IMR-90 (cell line): ENCODE measurements around the gene CIBAR2. TPM values are rescaled to one million over a fixed set of nuclear protein-coding genes. Genes with fewer than 3 reads are reported as not detected.

Experiments used
- ATAC-seq: fragments of 200-7000 bp; cut with Tn5 transposase; 2 replicates; pipeline ENCODE4 v1.9.1; 2020; ENCODE audit warnings: low read depth, mild to moderate bottlenecking, moderate library complexity
- BruUV-seq: library from RNA; stranded (reverse); fragments of 400-500 nt; replicated peaks from 2 replicates; lab custom pipeline; 2021; lab: Mats Ljungman, UMichigan
- CTCF ChIA-PET: fragments of 300-600 bp; formaldehyde crosslinking; extraction: SDS; loops from one replicate; lab custom pipeline; 2021; ENCODE audit warnings: antibody characterized with exemption; lab: Yijun Ruan, JAX
- POLR2A ChIA-PET: fragments of 300-600 bp; sonication (Branson Sonifier 250); formaldehyde crosslinking; loops from one replicate; lab custom pipeline; 2022; ENCODE audit warnings: antibody characterized with exemption; ENCODE audit not compliant: unreplicated experiment; lab: Charles Lee
- DNase-seq: peaks from one replicate; pipeline ENCODE4 v3.0.0; 2013
- H2AFZ ChIP-seq: replicated peaks from 2 replicates; pipeline ENCODE3; 2013; ENCODE audit warnings: low read length, mild to moderate bottlenecking; ENCODE audit not compliant: poor library complexity
- H2AK5ac ChIP-seq: 2 replicates; pipeline ENCODE4 v1.6.1; 2013; ENCODE audit warnings: low read depth, low read length, inconsistent platforms
- H2AK9ac ChIP-seq: replicated peaks from 2 replicates; pipeline ENCODE3; 2013; ENCODE audit warnings: mild to moderate bottlenecking, low read depth, low read length, moderate library complexity; ENCODE audit not compliant: poor library complexity
- H2BK120ac ChIP-seq: 2 replicates; pipeline ENCODE4 v1.6.1; 2013; ENCODE audit warnings: low read depth, low read length, inconsistent platforms
- H2BK15ac ChIP-seq: 3 replicates; pipeline ENCODE4 v1.6.1; 2013; ENCODE audit warnings: low read depth, low read length, inconsistent platforms
- H2BK20ac ChIP-seq: 2 replicates; pipeline ENCODE4 v1.6.1; 2013; ENCODE audit warnings: low read depth, mild to moderate bottlenecking, inconsistent platforms, low read length, moderate library complexity
- H2BK5ac ChIP-seq: 2 replicates; pipeline ENCODE4 v1.6.1; 2013; ENCODE audit warnings: mild to moderate bottlenecking, low read depth, low read length, inconsistent platforms; ENCODE audit not compliant: poor library complexity, severe bottlenecking
- H3K14ac ChIP-seq: replicated peaks from 2 replicates; pipeline ENCODE4 v1.6.1; 2013; ENCODE audit warnings: low read depth, low read length, inconsistent platforms
- H3K18ac ChIP-seq: 2 replicates; pipeline ENCODE4 v1.6.1; 2013; ENCODE audit warnings: low read depth, low read length, control low read depth
- H3K23ac ChIP-seq: 2 replicates; pipeline ENCODE4 v1.6.1; 2013; ENCODE audit warnings: low read depth, low read length, inconsistent platforms
- H3K27ac ChIP-seq: 2 replicates; pipeline ENCODE4 v1.5.1; 2013; ENCODE audit warnings: mild to moderate bottlenecking, control low read depth, low read length; ENCODE audit not compliant: insufficient read depth
- H3K27me3 ChIP-seq: 2 replicates; pipeline ENCODE4 v1.6.1; 2013; ENCODE audit warnings: low read length; ENCODE audit not compliant: control insufficient read depth, insufficient read depth
- H3K36me3 ChIP-seq: 2 replicates; pipeline ENCODE4 v1.6.1; 2013; ENCODE audit warnings: low read length, mixed read lengths; ENCODE audit not compliant: control insufficient read depth, insufficient read depth
- H3K4ac ChIP-seq: 2 replicates; pipeline ENCODE4 v1.6.1; 2013; ENCODE audit warnings: low read depth, low read length, inconsistent platforms
- H3K4me1 ChIP-seq: 2 replicates; pipeline ENCODE4 v1.6.1; 2013; ENCODE audit warnings: low read length, mixed read lengths; ENCODE audit not compliant: control insufficient read depth, insufficient read depth
- H3K4me2 ChIP-seq: 2 replicates; pipeline ENCODE4 v1.6.1; 2013; ENCODE audit warnings: low read depth, mild to moderate bottlenecking, control low read depth, low read length, moderate library complexity
- H3K4me3 ChIP-seq: 2 replicates; pipeline ENCODE4 v1.5.1; 2013; ENCODE audit warnings: low read depth, mild to moderate bottlenecking, control low read depth, low read length, moderate library complexity; ENCODE audit not compliant: insufficient read depth
- H3K56ac ChIP-seq: 2 replicates; pipeline ENCODE4 v1.6.1; 2013; ENCODE audit warnings: low read length, inconsistent platforms; ENCODE audit not compliant: insufficient read depth; ENCODE audit errors: extremely low read depth
- H3K79me1 ChIP-seq, 2 experiments: 2 replicates each; pipeline ENCODE4 v1.6.1; 2013; ENCODE audit warnings: low read length in 2 of 2, inconsistent platforms in 1 of 2, low read depth in 1 of 2
- H3K9ac ChIP-seq: 2 replicates; pipeline ENCODE4 v1.6.1; 2013; ENCODE audit warnings: low read depth, low read length, control low read depth
- H3K9me1 ChIP-seq: 2 replicates; pipeline ENCODE4 v1.6.1; 2013; ENCODE audit warnings: low read length, inconsistent platforms; ENCODE audit not compliant: insufficient read depth
- H3K9me3 ChIP-seq: 2 replicates; pipeline ENCODE4 v1.6.1; 2013; ENCODE audit warnings: low read length; ENCODE audit not compliant: control insufficient read depth, insufficient read depth
- H4K20me1 ChIP-seq: 2 replicates; pipeline ENCODE4 v1.6.1; 2013; ENCODE audit warnings: low read length, inconsistent platforms; ENCODE audit not compliant: insufficient read depth
- H4K5ac ChIP-seq: 2 replicates; pipeline ENCODE4 v1.6.1; 2013; ENCODE audit warnings: mild to moderate bottlenecking, low read depth, low read length, control low read depth
- H4K8ac ChIP-seq, 2 experiments: 2 replicates each; pipeline ENCODE4 v1.6.1; 2013; ENCODE audit warnings: low read depth in 2 of 2, low read length in 2 of 2, control low read depth in 1 of 2, inconsistent platforms in 1 of 2
- H4K91ac ChIP-seq: 2 replicates; pipeline ENCODE4 v1.6.1; 2013; ENCODE audit warnings: low read depth, low read length, inconsistent platforms; ENCODE audit not compliant: insufficient read depth
- BHLHE40 ChIP-seq: fragments of 150-350 bp; IDR thresholded peaks from 2 replicates; pipeline ENCODE4 v1.6.1; 2016; ENCODE audit warnings: mild to moderate bottlenecking, low read depth, low read length
- CEBPB ChIP-seq: IDR thresholded peaks from 2 replicates; pipeline ENCODE4 v1.6.1; 2012; ENCODE audit warnings: low read depth, low read length, improper control_type of control experiment
- FOS ChIP-seq: fragments of 150-350 bp; IDR thresholded peaks from 2 replicates; pipeline ENCODE4 v1.6.1; 2016; ENCODE audit warnings: low read depth, low read length
- MAZ ChIP-seq: IDR thresholded peaks from 2 replicates; pipeline ENCODE4 v1.6.1; 2012; ENCODE audit warnings: low read depth, mild to moderate bottlenecking, low read length, improper control_type of control experiment, moderate library complexity, borderline replicate concordance
- POLR2A ChIP-seq: IDR thresholded peaks from 2 replicates; pipeline ENCODE4 v1.6.1; 2012; ENCODE audit warnings: mild to moderate bottlenecking, low read depth, low read length
- RCOR1 ChIP-seq: IDR thresholded peaks from 2 replicates; pipeline ENCODE4 v1.6.1; 2012; ENCODE audit warnings: mild to moderate bottlenecking, low read length, improper control_type of control experiment; ENCODE audit not compliant: insufficient replicate concordance
- RFX5 ChIP-seq: IDR thresholded peaks from 2 replicates; pipeline ENCODE4 v1.8.0; 2012; ENCODE audit warnings: low read depth, mild to moderate bottlenecking, low read length, moderate library complexity
- SMC3 ChIP-seq: fragments of 150-350 bp; IDR thresholded peaks from 2 replicates; pipeline ENCODE4 v1.6.1; 2016; ENCODE audit warnings: low read depth, mild to moderate bottlenecking, antibody characterized with exemption, low read length, moderate library complexity
- WGBS, 2 experiments: methylation state at CpG; one replicate each; pipeline versions ENCODE4 v1.1.5 to v1.1.7; 2013; ENCODE audit warnings: missing lambda C conversion rate in 2 of 2; ENCODE audit not compliant: insufficient read length in 1 of 2; ENCODE audit errors: extremely low coverage in 2 of 2; 5-methylcytosine and 5-hydroxymethylcytosine counted together
- dilution Hi-C: fragments of 300-500 bp; cut with HindIII; formaldehyde crosslinking; loops from one replicate; pipeline ENCODE4 v1.14.3; 2018; ENCODE audit warnings: low sequenced_read_pairs; ENCODE audit not compliant: unreplicated experiment
- in situ Hi-C: fragments of 300-500 bp; cut with MboI; formaldehyde crosslinking; loops from 3 replicates; pipeline ENCODE4 v1.14.3; 2019; ENCODE audit warnings: low sequenced_read_pairs, inconsistent platforms, mixed read lengths
- intact Hi-C: fragments of 100-400 bp; cut with micrococcal nuclease; formaldehyde crosslinking; loops from 2 replicates; pipeline ENCODE4 v1.10.0; 2022
- polyA plus RNA-seq, 3 experiments: library from polyadenylated mRNA; depleted of rRNA; stranded (reverse); fragments of >200 nt; gene quantifications; 2 replicates each; pipeline ENCODE4 v1.2.3, GENCODE V29; 2012; ENCODE audit warnings: low replicate concordance in 1 of 3
- total RNA-seq: library from RNA; depleted of rRNA; stranded (reverse); fragments of >200 nt; gene quantifications from 2 replicates; pipeline ENCODE4 v1.2.3, GENCODE V29; 2012
- TF ChIP-seq, protein P1 (sequence below): fragments of 150-350 bp; IDR thresholded peaks from 2 replicates; pipeline ENCODE4 v1.6.1; 2017; ENCODE audit warnings: mild to moderate bottlenecking, antibody characterized with exemption, low read length, low read depth
- TF ChIP-seq, protein P2 (sequence below): fragments of 150-350 bp; IDR thresholded peaks from 2 replicates; pipeline ENCODE4 v1.6.1; 2016; ENCODE audit warnings: low read depth, mild to moderate bottlenecking, low read length, moderate library complexity, borderline replicate concordance

Gene CIBAR2
- total and polyA plus RNA-seq, 2 of the 4 experiments (the other 2 are of a cell fraction): 0.18 to 0.24 TPM

DNA sequence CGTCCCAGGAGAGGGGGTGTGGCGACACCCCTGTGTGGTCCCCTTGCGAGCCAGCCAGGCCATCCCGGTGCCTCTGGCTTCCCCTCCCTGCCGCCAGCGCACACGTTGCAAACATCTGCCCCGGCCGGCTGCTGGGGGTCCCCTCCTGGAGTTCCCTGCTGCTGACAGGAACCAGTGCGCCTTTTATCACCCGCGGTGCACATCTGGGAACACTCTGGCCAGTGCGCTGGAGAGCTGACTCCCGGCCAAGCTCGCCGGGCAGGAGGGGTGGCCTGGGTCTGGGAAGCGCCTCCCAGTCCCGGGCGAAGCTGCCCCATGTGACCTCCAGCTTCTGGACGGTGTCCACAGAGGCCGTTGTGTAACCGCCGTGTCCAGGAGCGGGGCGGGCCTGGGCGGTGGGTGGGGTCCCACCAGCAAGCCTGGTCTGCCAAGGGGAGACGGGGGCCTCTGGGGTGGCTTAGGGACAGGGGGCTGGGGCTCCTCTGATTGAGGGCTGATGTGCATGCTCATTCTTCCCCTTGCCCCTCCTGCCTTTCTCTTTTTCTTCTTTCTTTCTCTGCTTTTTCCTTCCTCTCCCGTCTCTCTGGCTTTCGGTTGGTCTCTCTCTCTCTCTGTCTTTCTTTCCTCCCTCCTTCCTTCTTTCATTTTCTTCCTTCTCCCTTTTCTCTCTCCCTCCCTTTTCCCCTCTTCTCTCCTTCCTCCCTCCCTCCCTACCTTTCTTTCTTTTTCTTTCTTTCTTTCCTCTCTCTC, 25.2 kb upstream of the CIBAR2 start:
- H3K14ac ChIP-seq: peak overlapping the region; percentile 19; the same call in 1 of the 2 replicates
- in situ Hi-C loops: no loop called here
- H3K9ac ChIP-seq: peak overlapping the region; percentile 28; the same call in 1 of the 2 replicates
- ATAC-seq: peak; percentile 96
- H2BK20ac ChIP-seq: peak overlapping the region; percentile 88
- CTCF ChIA-PET: interaction anchor here (0.6 kb wide), 1 partner anchor 193 kb away, joined by 3 read pairs; no protein-coding TSS in a partner anchor
- peak overlapping the region; percentile 84; the same call in 1 of the 2 replicates for H3K23ac ChIP-seq
- POLR2A ChIA-PET: no interaction called here
- peak overlapping the region; percentile 42; the same call in 1 of the 2 replicates for H4K5ac ChIP-seq
- H3K27ac ChIP-seq: peak overlapping the region; percentile 34; the same call in 1 of the 2 replicates
- H3K79me1 ChIP-seq: no peaks in the 10 kb centered on the region
- peak overlapping the region; percentile 23 for H3K56ac ChIP-seq
- H4K91ac ChIP-seq: peak overlapping the region; percentile 70
- intact Hi-C loops: no loop called here
- H2BK120ac ChIP-seq: peak overlapping the region; percentile 79
- H3K36me3 ChIP-seq: no peaks in the 10 kb centered on the region
- dilution Hi-C loops: no loop called here
- H4K8ac ChIP-seq: peak overlapping the region; percentile 89 to 94
- peak overlapping the region; percentile 58; the same call in 1 of the 3 replicates for H2BK15ac ChIP-seq
- H3K4me3 ChIP-seq: no peak overlapping the region
- no TSS peak for BruUV-seq
- H3K9me1 ChIP-seq: peaks cover 18% of the 10 kb centered on the region; the same call in 1 of the 2 replicates
- H3K9me3 ChIP-seq: no peaks in the 10 kb centered on the region
- H2AK5ac ChIP-seq: peak overlapping the region; percentile 94
- H3K27me3 ChIP-seq: no peaks in the 10 kb centered on the region
- H3K4me2 ChIP-seq: peak overlapping the region; percentile 65
- H4K20me1 ChIP-seq: no peaks in the 10 kb centered on the region
- H2BK5ac ChIP-seq: no peak overlapping the region
- H2AK9ac ChIP-seq: peak overlapping the region; percentile 91
- 13% methylated on average over 6 of the region's 29 CpGs; no CpG with 5 or more reads in 1 of the 2 experiments for WGBS, 2 experiments
- TF ChIP-seq RCOR1 (no peak), FOS (no peak), BHLHE40 (no peak), CEBPB (peak; percentile 93), RFX5 (no peak), POLR2A (no peak), MAZ (peak; percentile 70; the same call in 1 of the 2 replicates), SMC3 (no peak)
- TF ChIP-seq, protein P1, sequence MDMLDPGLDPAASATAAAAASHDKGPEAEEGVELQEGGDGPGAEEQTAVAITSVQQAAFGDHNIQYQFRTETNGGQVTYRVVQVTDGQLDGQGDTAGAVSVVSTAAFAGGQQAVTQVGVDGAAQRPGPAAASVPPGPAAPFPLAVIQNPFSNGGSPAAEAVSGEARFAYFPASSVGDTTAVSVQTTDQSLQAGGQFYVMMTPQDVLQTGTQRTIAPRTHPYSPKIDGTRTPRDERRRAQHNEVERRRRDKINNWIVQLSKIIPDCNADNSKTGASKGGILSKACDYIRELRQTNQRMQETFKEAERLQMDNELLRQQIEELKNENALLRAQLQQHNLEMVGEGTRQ: peak; percentile 94
- TF ChIP-seq, protein P2, sequence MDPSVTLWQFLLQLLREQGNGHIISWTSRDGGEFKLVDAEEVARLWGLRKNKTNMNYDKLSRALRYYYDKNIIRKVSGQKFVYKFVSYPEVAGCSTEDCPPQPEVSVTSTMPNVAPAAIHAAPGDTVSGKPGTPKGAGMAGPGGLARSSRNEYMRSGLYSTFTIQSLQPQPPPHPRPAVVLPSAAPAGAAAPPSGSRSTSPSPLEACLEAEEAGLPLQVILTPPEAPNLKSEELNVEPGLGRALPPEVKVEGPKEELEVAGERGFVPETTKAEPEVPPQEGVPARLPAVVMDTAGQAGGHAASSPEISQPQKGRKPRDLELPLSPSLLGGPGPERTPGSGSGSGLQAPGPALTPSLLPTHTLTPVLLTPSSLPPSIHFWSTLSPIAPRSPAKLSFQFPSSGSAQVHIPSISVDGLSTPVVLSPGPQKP: no peak
- peak overlapping the region; percentile 96 for H3K4ac ChIP-seq
- H3K4me1 ChIP-seq: peaks cover 17% of the 10 kb centered on the region
- peak overlapping the region; percentile 84 for H2AFZ ChIP-seq
- DNase-seq: peak; percentile 85
- H3K18ac ChIP-seq: no peak overlapping the region
